ELF-1 (cell line): Measurements from ENCODE around the gene RAC3.

ENCODE experiments used
- DNase-seq: peaks from one replicate; pipeline ENCODE4 v3.0.0-alpha.2; 2016; ENCODE audit warnings: low read depth, low spot score

The RAC3 gene

DNA sequence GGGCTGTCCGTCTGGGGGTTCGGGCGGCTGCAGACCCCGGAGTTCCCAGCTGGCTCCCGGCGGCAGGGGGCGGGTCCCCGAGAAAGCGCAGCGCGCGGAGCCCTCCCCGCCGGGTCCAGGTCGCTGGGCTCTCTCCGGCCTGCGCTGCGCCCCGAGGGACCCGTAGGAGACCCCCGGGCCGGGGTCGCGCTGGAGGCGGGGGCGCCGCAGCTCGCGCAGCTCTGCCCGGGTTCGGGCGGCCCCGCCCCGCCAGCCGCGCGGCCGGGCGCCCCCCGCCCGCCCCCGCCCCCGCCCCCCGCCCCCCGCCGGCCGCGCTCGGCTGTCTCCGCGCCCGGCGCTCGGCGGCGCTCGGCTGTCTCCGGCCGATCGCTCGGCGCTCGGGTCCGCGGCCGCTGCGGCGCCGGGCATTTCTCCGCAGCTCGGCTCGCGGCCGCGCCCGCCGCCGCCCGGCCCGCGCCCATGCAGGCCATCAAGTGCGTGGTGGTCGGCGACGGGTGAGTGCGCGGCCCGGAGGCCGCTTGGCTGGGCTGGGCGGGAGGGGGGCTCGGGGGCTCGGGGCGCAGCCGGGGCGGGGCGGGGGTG is at the start of gene RAC3:
Gene RAC3, plus strand, starts transcription at position 376 of the 582 bp plus-strand sequence. Its CDS starts 84 bp downstream, at position 460.
- DNase-seq: no peak

DNA sequence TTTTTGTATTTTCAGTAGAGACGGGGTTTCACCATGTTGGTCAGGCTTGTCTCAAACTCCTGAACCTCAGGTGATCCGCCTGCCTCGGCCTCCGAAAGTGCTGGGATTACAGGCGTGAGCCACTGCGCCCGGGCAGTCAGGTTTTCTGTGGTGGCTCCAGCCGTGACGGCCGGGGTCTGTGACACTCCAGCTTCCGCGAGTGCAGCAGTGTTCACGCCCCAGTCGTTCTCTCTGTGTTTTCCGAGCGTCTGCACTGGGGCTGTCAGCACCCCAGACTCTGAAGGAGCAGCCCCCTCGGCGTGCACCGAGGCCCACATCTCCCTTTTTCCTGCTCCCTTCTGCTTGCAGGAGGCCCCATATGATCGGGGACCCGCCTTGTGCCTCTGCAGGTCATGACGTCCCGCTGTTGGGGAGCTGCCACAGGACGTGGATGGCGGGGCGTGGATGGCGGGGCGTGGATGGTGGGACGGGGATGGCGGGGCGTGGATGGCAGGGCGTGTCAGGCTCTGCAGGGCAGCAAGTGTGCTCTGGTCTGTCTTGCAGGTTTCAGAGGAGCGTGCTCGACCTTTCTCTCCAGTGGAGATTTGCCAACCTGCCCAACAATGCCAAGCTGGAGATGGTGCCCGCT is 48.4 kb upstream of the RAC3 start:
- DNase-seq: no peak

DNA sequence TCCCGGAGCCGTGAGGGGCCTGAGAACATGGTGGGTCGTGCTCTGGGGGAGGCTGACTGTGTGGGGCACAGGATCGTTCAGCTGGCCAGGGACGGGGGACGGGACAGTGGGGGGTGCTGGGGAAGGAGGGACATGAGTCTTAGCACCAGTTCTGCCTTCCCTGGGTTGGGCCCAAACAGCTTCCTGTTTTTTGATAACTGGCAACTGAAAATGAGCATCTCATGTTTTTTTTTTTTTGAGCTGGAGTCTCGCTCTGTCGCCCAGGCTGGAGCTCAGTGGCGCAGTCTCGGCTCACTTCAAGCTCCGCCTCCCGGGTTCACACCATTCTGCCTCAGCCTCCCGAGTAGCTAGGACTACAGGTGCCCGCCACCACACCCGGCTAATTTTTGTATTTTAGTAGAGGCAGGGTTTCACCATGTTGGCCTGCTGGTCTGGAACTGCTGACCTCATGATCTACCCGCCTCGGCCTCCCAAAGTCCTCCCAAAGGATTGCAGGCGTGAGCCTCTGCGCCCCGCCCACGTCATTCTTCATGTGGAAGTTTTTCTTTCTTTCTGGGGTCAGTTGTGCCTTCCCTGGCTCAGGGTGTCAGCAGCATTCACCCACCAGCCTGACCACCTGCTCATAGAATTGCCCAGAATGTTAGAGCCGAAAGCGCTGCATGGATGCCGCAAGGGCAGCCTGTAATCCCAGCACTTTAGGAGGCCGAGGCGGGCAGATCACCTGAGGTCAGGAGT is 47.7 kb upstream of the RAC3 start:
- no peak for DNase-seq

DNA sequence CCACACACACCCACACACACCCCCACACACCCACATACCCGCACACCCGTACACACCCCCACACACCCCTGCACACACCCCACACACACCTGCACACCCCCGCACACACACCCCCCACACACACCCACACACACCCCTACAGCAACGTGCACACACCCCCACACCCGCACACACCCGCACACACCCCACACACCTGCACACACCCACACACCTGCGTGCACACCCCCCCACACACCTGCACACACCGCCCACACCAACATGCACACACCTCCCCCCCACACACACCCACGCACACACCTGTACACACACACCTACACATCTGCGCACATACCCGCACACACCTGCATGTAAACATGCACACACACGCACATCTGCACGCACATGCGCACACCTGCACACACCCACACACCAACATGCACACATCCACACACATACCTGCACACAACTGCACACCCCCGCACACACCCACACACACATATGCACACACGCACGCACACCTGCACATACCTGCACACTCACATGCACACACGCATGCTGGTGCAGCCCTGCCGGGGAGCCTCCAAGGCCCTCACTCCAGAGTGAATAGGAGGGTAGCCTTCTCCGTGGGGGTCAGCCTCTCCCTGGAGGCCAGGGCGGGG is 46.6 kb upstream of the RAC3 start:
- peak; percentile 1 for DNase-seq

DNA sequence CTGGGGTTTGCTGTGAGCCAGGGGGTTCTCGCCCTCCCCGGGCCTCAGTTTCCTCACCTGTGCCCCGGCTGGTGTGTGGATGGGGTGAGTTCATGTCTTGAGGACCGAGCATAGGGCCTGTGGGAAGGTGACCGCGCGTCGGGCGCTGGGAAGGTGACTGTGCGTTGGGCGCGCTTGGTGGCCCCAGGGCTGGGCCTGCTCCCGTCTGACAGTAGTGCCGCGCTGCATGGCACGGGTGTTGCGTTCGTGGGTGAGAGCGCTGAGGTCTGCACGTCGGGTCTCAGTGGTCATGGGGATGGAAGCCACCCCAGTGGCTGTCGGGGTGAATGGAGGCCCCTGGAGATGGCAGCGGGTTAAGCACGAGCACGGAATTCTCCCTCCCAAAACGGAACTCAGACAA is 44.9 kb upstream of the RAC3 start:
- no peak for DNase-seq

DNA sequence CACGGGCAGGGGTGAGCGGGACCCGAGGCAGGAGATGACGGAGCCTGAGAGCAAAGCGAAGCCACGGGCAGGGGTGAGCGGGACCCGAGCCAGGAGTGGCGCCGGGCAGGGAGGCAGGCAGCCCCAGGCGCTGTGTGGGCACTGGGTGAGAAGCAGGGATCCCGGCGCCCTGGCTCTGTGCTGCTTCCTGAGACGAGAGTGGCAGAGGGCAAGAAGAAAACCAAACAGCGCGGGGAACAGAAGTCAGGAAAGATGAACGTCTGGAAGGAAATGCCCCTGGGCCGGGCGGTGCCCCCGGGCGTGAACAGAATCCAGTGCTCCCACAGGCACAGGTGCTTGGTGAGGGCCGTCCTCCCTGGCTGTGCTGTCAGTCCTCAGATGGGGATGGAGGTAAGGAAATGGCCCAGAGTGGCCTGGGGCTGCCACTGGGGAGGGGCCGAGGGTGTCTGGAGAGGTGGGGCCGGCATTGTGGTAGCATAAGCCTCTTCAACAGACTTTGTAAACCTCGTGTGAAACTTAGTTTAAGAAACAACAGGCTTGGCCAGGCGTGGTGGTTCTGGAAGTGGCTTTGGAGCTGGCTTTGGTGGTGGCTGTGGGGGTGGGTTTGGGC is 44.2 kb upstream of the RAC3 start:
- peak; percentile 41 for DNase-seq

DNA sequence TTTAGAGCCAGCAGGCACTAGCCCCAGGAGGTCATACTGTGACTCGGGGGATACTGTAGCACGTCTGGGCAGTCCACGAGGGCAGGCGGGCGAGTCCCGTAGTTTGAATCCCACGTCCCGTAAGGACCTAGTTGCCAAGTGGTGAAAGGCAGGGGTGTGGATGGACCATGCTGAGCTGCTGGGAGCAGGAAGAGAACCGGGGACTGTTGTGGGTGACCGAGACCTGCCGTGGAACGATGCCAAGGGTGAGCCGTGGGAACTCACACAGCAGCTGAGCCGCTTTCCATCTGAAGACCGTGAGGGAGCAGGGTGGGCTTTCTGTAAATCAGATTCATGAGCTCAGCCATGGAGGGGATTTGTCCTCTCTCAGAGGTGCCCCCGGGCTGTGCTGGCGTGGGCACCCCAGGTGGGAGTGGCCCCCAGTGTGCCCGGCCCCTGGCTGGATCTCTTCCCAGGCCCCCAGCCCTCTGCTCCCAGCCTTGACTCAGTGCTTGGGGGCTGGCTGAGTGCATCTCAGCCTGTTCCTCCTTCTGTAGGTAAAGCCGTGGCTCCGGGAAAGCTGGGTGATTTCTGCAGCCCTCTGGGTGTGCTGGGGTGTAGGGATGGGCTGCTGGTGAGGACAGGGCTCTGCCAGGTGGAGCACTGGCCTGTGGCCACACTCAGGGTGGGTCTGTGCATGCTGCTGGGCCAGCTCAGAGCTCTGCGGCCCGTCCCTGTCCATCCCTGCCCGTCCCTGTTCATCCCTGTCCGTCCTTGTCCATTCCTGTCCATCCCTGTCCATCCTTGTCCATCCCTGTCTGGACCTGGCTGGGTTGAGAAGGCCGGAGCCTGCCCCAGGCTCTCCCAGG is 40.4 kb upstream of the RAC3 start:
- peak; percentile 12 for DNase-seq

DNA sequence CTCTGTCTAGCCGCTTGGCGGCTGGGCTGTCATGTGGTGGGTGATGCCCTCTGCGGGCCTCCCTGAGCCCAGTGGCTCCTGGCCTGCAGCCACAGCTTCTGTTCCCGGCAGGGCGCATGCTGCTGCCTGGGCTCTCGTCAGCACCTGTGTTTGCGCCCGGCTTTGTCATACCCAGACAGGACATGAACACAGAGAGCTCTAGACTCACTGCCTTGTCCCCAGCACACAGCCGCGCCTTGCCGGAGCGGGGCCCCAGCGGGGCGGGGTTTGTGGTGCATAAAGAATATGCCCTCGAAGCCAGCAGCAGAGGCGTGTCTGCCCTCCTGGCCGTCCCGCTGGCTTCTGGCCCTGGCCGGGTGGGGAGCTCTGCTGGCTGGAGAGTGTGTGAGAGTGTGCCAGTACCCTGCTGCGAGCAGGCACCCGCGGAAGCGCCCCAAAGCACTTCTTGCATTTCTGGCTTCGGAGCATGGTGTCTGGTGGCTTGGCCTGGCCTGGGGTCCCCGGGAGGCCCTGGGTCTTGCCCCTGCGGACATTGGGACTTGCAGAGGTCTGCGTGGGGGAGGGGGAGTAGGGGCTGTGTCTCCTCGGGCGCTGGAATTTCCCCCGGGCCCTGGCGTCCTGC is 39.7 kb upstream of the RAC3 start:
- peak; percentile 95 for DNase-seq

DNA sequence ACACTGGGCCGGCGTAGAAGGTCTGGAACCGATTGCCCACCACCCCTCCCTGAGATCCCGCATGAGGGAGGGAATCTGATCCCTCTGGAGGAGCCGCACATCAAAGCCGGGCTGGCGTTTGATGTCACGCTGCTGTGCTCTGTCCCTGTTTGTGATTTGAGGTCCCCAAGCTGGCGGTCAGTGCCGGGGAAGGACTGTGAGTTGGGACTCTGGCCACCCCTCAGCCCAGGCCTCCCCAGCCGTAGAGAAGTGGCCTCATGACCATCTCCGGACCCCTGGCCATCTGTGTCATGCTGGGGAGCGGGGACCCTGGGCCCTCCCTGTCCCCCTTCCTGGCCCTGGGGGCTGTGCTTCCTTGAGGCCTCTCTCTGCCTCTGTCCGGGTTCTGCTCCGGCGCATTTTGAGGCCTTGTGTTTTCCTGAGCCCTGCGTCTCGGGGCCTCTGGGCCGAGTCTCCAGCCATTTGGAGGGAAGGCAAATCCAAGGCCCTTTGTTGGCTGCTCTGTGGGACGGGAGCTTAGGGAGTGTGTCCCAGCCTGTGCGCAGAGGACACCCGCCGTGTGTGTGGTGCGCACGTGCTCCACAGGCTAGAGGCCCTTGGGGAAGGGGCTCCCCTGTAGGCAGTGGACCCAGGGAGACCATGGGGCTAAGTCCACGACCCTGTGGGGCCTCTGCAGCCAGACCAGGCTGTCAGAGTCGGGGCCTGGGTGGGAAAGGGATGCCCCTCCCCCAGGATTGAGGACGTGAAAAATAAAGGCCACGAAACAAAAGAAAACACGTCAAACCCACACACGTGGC is 39.0 kb upstream of the RAC3 start:
- DNase-seq: no peak

DNA sequence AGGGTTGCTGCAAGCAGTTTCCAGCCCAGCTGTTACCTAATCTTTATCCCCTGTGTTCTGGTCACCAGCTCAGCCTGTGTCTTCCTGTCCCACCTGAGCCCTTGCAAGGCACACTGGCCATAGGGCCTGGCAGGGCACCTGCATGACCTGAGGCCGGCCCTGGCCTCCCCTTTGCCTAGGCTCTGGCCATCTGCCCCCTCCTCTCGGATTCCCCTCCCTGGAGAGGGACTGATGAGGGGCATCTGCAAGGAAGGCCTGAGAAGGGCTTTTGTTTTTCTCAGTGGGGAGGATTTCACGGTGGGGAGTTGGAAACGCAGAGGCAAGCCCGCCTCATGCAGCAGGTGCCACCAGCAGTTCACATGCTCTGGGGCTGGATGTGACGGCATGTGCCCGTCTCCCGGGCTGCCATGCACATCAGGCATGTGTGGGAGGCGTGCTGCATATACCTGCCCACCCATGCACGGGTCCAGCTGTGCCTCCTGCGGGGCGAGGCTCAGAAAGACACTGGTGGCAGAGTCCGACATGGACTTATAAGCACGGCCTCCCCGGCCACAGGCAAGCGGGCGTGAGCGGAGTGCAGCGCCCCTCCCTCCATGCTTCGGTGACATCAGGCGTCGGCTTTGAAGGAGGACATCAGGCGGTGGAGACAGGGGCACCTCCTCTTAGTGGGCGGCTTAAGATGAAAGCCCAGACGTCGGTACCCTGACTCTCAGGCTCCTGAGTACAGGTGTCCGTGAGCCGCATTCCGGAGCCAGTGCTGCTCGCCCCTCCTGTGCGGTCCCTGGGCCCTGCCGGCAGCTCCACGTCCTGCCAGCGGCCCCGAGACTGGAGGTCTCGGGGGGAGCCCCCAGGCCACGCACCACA is 37.5 kb upstream of the RAC3 start:
- DNase-seq: peak; percentile 46

DNA sequence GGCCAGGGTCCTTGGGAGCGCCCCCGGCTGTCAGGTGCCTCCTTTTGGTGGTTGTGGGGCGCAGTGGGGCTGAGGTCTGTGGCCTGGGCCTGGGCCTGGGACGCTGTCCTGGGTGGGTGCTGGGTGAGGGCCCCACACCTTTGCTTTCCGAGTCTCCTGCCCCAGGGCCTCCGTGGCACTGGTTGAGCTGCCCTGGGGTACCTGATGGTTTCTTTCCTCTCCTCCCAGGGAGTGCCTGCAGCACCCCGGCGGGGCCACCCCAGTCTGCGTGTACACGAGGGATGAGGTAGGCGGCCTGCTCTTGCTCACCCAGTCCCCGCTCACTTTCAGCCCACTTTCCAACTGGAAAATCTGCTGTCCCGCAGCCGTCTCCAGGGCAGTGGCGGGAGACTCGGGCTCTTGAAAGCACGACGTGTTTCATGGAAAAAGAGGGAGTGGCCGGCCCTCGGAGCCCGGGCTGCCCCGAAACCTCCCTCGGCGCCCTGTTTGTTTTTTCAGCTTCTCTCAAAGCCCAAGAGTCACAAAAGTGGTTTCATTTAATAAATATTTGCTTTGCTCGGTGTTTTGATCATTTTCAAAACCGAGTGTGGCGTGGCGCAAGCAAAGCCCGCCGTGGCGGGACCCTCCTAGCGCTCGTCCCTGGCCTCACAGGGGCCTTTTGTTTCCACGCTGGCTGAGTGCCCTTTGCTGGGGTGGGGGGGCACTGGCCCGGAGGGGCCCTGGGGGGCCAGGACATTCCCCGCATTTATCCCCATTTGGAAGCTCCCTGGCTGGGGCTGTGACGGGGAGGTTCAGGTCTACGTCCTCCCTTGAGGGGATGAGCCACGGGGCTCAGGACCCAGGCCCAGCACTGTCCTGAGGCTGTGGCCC is 36.6 kb upstream of the RAC3 start:
- DNase-seq: peak; percentile 18

DNA sequence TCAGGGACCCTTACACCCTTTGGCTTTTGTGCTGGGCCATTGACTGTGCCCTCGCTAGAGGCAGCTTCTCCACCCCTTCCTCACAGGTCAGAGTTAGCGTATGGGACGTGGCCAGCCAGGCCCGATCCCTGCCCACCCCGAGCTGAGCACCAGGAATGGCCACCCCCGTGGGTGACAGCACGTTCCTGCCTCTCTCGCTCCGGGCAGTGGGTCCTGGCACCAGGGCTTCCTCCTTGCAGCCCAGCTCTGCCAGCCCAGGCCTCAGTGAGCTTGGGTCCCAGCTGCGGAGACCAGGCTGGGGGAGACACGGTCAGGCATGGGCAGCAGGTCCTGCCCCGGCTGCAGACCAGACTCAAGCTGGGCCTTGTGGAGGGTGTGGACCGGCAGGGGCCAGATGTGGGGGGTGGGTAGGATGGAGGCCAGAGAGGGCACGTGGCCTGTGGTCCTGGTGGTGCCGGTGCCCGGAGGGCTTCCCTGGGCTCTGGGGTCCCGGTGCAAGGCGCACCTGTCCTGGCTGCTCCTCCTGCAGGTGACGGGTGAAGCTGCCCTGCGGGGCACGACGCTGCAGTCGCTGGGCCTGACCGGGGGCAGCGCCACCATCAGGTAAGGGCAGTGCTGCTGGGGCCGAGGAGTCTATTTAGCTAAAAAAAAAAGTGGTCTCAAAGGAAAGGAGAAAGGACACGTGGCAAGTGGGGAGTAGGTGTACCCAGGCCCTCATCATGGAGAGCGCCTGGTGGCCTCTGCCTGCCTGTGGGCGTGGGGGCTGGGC is 35.8 kb upstream of the RAC3 start:
- peak; percentile 7 for DNase-seq

DNA sequence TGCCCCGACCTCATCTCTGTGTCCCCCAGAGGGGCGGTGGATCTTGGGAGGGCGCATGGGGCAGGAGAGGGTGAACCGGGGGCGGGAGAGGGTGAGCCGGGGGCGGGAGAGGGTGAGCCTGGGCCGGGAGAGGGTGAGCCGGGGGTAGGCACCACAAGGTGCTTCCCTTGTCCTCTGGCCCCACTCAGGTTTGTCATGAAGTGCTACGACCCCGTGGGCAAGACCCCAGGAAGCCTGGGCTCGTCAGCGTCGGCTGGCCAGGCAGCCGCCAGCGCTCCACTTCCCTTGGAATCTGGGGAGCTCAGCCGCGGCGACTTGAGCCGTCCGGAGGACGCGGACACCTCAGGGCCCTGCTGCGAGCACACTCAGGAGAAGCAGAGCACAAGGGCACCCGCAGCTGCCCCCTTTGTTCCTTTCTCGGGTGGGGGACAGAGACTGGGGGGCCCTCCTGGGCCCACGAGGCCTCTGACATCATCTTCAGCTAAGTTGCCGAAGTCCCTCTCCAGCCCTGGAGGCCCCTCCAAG is 35.2 kb upstream of the RAC3 start:
- DNase-seq: no peak

DNA sequence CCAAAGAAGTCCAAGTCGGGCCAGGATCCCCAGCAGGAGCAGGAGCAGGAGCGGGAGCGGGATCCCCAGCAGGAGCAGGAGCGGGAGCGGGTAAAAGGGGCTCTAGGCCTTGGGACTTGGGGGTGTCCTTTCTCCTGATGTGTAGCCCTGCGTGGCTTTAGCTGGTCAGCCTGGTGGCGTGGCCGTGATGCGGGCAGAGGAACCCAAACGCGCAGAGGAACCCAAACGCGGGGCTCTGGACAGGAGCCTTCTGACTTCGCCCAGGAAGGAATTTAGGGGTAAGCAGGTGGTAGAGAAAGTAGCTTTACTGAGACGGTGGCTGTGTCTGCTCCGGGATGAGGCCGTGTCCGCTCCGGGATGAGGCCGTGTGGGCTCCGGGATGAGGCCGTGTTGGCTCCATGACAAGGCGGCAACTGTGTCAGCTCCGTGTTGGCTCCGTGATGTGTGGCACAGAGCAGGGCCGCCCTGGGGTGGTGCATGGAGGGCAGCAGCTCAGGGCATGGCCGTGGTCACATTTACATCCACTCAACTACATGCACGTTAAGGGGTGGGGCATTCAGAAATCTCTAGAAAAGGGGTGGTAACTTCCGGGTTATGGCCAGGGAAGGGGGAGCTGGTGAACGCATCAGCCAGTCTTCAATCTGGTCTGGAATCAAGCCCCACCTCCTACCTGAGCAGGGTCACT is 34.6 kb upstream of the RAC3 start:
- no peak for DNase-seq

DNA sequence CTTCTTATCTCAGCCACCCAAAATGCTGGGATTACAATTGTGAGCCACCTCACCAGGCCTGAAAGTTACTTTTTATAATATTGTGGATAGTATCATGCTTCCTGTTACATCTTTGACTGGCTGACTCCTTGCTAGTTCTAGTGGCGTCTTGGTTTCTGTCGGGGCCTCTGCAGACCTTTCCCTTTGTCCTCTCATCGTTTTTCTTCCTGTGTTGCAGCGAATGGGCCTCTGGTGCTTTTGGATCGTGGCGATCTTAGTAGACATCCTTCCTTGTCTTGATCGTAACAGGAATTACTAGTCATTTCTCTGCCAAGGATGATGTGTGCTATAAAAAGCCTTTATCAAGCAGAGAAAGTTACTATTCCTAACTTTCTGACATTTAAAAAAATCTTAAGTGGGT is 33.3 kb upstream of the RAC3 start:
- DNase-seq: no peak

DNA sequence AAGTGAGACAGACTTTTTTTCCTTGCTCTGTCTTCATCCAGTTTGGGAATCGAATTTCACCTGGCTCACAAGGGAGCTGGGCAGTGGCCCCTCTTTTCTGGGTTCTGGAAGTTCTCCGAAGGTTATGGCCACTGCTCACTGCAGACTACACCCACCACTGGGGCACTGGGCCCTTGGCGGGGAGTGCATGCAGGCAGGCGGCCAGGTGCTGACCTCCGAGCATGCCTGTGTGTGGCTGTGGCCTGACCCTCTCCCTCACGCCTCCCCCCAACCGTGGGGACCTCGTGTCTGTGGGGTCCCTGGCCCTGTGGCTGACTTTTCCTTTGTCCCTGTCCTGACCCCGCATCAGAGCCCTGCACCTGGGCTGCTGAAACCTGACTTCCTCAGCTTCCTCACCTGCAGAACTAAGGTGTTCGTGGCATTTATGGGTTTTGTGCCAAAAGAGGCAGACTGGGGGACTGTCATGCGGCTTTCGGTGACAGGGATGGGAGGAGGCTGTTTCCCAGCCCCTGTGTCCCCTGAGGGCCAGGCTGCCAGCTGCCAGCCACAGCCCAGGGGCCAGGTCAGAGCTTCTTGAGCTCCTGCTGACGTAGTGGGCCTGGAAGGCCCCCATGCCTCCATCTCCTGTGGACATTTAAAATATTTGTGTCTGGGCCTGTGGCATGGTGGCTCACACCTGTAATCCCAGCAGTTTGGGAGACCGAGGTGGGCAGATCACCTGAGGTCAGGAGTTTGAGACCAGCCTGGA is 32.6 kb upstream of the RAC3 start:
- no peak for DNase-seq
